Effector memory CD4-positive, alpha-beta T cell (primary cell): ENCODE results near the gene RBM47.
"Not testable (repeated sequence)": the region's sequence is repeated elsewhere in the genome, so short reads cannot be mapped to it uniquely, and the experiment has no call there.

Experiments
- DNase-seq, 3 donors: peaks; one replicate each; pipeline ENCODE4 v3.0.0-alpha.2; 2020
- H3K27ac ChIP-seq: 2 replicates; pipeline ENCODE4 v1.7.0; 2013; ENCODE audit warnings: mild to moderate bottlenecking, low read length, moderate library complexity; ENCODE audit not compliant: insufficient read depth, poor library complexity, severe bottlenecking
- H3K27me3 ChIP-seq: replicated peaks from 2 replicates; pipeline ENCODE4 v1.7.0; 2013; ENCODE audit warnings: mild to moderate bottlenecking, low read length; ENCODE audit not compliant: insufficient read depth, control insufficient read depth, poor library complexity, severe bottlenecking
- H3K36me3 ChIP-seq: 2 replicates; pipeline ENCODE4 v1.7.0; 2013; ENCODE audit warnings: mild to moderate bottlenecking, low read length, moderate library complexity; ENCODE audit not compliant: control insufficient read depth, insufficient read depth
- H3K4me1 ChIP-seq: 2 replicates; pipeline ENCODE4 v1.7.0; 2013; ENCODE audit warnings: low read length, mild to moderate bottlenecking; ENCODE audit not compliant: control insufficient read depth, insufficient read depth, poor library complexity, severe bottlenecking
- H3K4me3 ChIP-seq: 2 replicates; pipeline ENCODE4 v1.7.0; 2013; ENCODE audit warnings: low read length, low read depth, mild to moderate bottlenecking; ENCODE audit not compliant: insufficient read depth, poor library complexity, severe bottlenecking
- H3K9me3 ChIP-seq: 2 replicates; pipeline ENCODE4 v1.7.0; 2013; ENCODE audit warnings: mild to moderate bottlenecking, low read length, moderate library complexity; ENCODE audit not compliant: control insufficient read depth

RBM47 gene

DNA sequence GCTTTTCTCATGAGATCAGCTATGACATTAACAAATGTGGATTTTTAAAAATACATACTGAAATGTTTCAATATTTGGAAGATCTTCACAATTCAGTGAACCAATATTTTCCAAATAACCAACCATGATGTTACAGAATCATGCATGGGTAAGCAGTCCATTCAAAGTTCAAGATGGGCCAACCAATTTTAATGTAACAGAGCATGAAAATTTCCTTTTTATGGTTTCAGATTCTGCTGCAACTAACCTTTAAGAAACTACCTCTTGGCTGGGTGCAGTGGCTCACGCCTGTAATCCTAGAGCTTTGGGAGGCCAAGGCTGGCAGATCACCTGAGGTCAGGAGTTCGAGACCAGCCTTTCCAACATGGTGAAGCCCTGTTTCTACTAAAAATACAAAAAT is 107.7 kb downstream of the RBM47 start:
- H3K4me1 ChIP-seq: no peaks in the 10 kb centered on the region
- H3K9me3 ChIP-seq: no peaks in the 10 kb centered on the region
- no peak for DNase-seq
- no peaks in the 10 kb centered on the region for H3K27me3 ChIP-seq
- H3K36me3 ChIP-seq: no peaks in the 10 kb centered on the region
- H3K27ac ChIP-seq: no peak overlapping the region
- no peak overlapping the region for H3K4me3 ChIP-seq

DNA sequence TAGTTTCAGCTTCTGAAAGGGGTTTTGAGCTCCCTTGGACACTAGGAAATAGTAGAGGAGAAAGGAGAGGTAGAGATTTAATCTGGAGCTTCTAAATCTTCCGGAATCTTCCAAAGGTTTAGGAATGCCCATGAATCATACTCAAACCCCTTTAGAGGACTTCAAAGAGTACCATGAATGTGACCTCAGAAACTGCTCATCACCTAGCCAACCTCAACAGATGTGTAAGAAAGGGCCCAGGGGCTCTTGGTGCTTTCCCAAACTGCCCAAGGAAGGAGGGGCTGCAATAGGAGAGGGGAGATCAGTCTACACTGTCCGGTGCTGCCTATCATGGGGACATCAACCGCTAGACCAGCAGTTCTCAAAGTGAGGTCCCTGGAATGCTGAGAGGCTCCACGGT is 109.1 kb downstream of the RBM47 start:
- Histone ChIP-seq H3K4me3 (no peak overlapping the region), H3K27me3 (no peaks in the 10 kb centered on the region), H3K27ac (no peak overlapping the region), H3K4me1 (no peaks in the 10 kb centered on the region), H3K36me3 (no peaks in the 10 kb centered on the region), H3K9me3 (no peaks in the 10 kb centered on the region)
- no peak for DNase-seq

DNA sequence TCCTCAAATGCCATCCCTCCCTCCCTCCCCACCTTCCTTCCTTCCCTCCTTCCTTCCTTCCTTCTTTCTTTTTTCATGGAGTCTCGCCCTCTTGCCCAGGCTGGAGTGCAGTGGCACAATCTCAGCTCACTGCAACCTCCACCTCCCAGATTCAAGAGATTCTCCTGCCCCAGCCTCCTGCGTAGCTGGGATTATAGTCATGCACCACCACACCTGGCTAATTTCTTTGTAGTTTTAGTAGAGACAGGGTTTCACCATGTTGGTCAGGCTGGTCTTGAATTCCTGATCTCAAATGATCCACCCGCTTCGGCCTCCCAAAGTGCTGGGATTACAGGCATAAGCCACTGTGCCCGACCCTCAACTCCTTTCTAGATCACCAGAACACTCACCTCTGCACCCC is 112.6 kb downstream of the RBM47 start:
- H3K27ac ChIP-seq, H3K4me1 ChIP-seq, H3K36me3 ChIP-seq, H3K27me3 ChIP-seq, H3K9me3 ChIP-seq, DNase-seq, H3K4me3 ChIP-seq: not testable (repeated sequence)

DNA sequence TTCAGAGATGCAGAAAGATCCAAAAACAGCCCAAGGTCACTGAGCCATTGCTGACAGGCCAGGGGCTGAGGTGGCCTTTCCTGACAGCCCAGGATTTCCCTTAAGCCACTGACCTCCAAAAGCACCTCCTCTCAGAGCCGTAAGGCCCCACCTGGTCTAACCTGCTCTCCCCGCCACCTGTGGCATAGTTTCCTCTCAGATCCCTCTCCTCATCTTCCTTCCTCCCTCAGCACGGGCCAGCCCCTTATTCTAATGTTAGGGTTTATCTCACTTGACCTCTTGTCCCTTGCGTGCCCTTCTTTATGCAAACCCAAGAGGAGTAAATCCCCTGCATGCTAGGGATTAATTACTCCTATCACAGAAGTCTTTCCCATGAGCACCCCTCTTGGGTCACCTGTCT is 113.0 kb downstream of the RBM47 start:
- Histone ChIP-seq H3K27me3 (no peaks in the 10 kb centered on the region), H3K4me3 (no peak overlapping the region), H3K4me1 (no peaks in the 10 kb centered on the region), H3K9me3 (no peaks in the 10 kb centered on the region), H3K36me3 (no peaks in the 10 kb centered on the region), H3K27ac (no peak overlapping the region)
- DNase-seq: no peak

DNA sequence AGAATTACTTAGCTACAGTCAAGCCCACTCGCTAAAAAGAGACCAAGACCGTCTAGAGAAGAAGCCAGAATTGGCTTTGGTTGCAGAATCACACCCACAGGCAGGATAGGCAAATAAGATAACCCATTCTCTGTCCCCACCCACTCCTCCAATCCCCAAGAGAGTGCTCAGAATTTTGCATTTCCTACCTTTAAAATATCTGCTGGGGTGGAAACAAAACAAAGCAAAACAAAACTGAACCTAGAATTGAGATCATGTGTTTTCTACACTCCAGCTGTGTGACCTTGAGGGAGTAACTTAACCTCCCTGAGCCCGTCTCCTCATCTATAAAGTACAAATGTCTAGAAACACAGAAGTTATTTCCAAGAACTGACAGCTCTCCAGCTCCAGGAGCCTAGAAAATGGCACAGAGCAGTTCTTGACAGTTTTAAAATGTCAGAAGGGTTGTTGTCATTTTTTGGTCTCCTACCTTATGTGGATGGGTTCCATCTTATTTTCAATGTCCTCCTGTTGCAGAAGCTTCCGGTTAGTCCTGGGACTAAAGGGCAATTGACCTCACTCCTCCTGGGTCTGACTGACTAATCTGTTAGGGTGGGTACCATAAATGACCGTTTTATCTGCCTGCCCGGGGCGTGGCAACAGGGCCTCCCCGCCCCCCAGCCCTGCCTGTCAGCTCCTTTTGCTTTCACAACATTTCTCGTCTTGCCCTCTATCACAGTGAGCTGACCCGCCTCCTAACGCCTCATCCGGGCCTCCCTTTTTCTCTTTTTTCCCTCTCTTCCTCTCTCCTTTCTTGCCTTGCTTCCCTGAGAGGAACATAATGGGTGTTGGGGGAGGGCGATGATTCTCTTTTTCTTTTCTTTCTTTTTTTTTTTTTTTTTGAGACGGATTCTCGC is 114.0 kb downstream of the RBM47 start:
- no peaks in the 10 kb centered on the region for H3K36me3 ChIP-seq
- no peaks in the 10 kb centered on the region for H3K9me3 ChIP-seq
- DNase-seq: no peak
- H3K4me1 ChIP-seq: no peaks in the 10 kb centered on the region
- H3K27ac ChIP-seq: no peak overlapping the region
- no peaks in the 10 kb centered on the region for H3K27me3 ChIP-seq
- H3K4me3 ChIP-seq: no peak overlapping the region

DNA sequence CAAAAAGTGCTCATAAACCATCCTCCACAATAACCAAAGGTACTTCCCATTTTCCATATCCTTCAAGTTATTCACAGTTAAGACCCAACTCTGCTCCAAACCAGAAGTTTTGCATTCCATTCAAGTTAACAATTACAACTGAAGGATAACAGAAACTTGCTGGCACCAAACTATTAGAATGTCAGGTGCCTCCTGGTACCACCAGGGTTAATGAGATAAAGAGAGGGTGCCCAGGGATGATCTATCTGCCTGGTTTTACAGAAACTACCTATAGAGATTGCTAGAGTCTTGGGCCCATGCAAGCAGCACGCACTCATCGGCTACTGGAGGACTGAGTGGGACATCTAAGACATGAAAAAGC is 114.6 kb downstream of the RBM47 start:
- DNase-seq: no peak
- no peaks in the 10 kb centered on the region for H3K36me3 ChIP-seq
- H3K27ac ChIP-seq: no peak overlapping the region
- no peak overlapping the region for H3K4me3 ChIP-seq
- no peaks in the 10 kb centered on the region for H3K27me3 ChIP-seq
- no peaks in the 10 kb centered on the region for H3K9me3 ChIP-seq
- H3K4me1 ChIP-seq: no peaks in the 10 kb centered on the region

DNA sequence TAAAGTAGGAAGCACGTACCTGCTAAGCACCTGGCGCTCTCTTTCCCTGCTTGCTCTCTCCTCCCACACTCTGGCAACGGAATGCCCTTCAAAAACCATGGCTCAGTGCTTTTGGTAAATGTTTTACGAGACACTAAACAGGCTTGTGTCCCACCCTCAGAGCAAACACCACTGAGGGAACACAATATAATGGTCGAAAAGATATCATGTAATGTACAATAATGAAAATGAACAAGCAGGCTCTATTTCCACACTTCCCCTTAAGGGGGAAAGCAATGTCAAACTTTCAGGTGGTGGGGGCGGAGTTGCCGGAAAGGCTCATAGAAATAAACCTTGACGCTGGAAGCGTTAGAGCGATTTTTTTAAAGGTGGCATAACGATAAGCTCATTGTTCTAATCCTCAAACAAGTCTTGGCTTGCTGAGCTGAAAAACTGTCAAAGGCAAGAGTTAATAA is 115.1 kb downstream of the RBM47 start:
- H3K36me3 ChIP-seq: no peaks in the 10 kb centered on the region
- no peak overlapping the region for H3K4me3 ChIP-seq
- no peak for DNase-seq
- no peaks in the 10 kb centered on the region for H3K9me3 ChIP-seq
- H3K4me1 ChIP-seq: no peaks in the 10 kb centered on the region
- H3K27me3 ChIP-seq: no peaks in the 10 kb centered on the region
- no peak overlapping the region for H3K27ac ChIP-seq

DNA sequence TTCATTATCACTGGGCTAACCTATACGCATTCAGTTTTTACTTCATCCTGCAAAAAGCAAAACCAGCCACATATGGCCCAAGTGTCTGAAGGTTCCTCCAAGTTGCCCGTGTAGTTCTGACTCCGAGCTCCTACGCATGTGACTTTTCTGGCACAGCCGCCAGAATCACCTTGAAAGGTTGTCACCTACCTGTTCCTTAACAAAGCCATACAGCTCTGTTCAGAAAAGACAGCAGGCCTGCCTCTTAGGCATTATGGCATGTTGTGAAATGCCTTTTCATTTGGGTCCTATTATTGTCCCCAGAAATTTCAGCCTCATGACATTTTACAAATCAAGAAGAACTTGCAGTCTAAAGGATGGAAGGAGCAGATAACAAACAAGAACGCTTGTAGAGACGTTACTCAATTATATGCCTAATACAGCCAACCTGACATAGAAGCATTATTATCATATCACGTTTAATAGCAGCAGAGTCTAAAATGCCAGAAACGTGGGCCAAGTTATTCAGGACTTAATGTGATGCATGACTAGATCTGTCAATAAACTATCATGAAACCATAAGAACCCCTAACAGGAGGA is 118.5 kb downstream of the RBM47 start:
- Histone ChIP-seq H3K27me3 (no peaks in the 10 kb centered on the region), H3K36me3 (no peaks in the 10 kb centered on the region), H3K27ac (no peak overlapping the region), H3K4me3 (no peak overlapping the region), H3K9me3 (no peaks in the 10 kb centered on the region), H3K4me1 (no peaks in the 10 kb centered on the region)
- no peak for DNase-seq

DNA sequence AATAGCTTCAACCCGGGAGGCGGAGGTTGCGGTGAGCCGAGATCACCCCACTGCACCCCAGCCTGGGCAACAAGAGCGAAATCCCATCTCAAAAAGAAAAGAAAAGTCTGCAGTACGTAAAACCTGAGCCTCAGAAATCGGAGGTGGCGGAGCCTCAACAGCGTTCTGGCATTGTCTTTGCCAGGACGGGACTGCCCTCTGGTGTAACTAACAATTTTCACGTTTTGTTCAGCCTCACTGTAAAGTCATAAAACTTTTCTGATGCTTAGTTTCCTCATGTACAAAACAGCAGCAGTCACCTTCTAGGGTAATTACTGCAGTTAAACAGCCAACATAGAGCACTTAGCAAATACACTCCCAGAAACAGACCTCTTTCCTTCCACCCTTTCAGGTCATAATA is 121.7 kb downstream of the RBM47 start:
- no peaks in the 10 kb centered on the region for H3K27me3 ChIP-seq
- DNase-seq: no peak
- H3K4me3 ChIP-seq: no peak overlapping the region
- no peak overlapping the region for H3K27ac ChIP-seq
- H3K36me3 ChIP-seq: no peaks in the 10 kb centered on the region
- no peaks in the 10 kb centered on the region for H3K4me1 ChIP-seq
- H3K9me3 ChIP-seq: no peaks in the 10 kb centered on the region

DNA sequence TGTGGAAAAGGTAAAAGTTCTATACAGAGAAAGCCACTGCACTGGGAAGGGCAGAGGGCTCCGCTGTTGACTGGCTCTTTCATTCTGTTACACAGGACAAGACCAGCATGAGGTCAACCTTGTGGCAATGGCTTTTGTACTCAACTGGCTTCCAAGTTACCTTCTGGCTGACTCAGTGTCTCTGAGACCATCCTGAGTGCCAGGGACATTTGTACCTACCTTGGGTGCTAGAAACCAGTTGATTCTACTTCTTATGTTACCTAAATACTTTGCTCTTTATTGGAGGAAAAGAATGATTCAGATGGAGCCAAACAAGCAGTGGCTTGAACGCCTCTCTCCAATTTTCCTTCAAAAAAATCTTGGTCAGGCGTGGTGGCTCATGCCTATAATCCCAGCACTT is 123.2 kb downstream of the RBM47 start:
- Histone ChIP-seq H3K9me3 (no peaks in the 10 kb centered on the region), H3K4me1 (no peaks in the 10 kb centered on the region), H3K36me3 (no peaks in the 10 kb centered on the region), H3K27ac (no peak overlapping the region), H3K27me3 (no peaks in the 10 kb centered on the region), H3K4me3 (no peak overlapping the region)
- no peak for DNase-seq
